ENCODE measurements around the gene FYB1. TPM values are rescaled to one million over a fixed set of nuclear protein-coding genes. Genes with fewer than 3 reads are reported as not detected.
A peak's percentile ranks its signal among the peaks of the same experiment; 100 is the strongest.

Gene FYB1
- total RNA-seq, 2 experiments from 2014 or later = 82.8 to 83.0 TPM

- Mint-ChIP-seq H3K36me3 (ENCODE audit: low read depth) (peaks cover 18% of the 10 kb centered on the region), H3K4me1 (ENCODE audit: low read depth) (peaks cover 42% of the 10 kb centered on the region), H3K27me3 (no peaks in the 10 kb centered on the region), H3K27ac (peak overlapping the region; percentile 97), H3K4me3 (peak overlapping the region; percentile 92), H3K9me3 (no peaks in the 10 kb centered on the region)
- ChIA-PET POLR2A (interaction anchor here (0.8 to 18.3 kb wide), 7 partner anchors 8 to 63 kb away, joined by 3 to 202 read pairs (median 3); no protein-coding TSS in a partner anchor), CTCF (interaction anchor here (0.7 to 5.5 kb wide), 6 partner anchors 8 to 79 kb away, joined by 4 to 50 read pairs (median 18); no protein-coding TSS in a partner anchor)
- DNase-seq = no peak
- ATAC-seq = peak; percentile 14
- intact Hi-C loops (cut with micrococcal nuclease) = loop anchor here (5.0 to 10.0 kb wide), 3 partner anchors 46 to 1481 kb away; partner anchors contain the start of gene RICTOR
- no peak for TF ChIP-seq CTCF (IDR thresholded peaks at IDR 0.05)
Measured at GRCh38 chr5:39203275-39203922, 16.0 kb downstream of the FYB1 start.

- POLR2A ChIA-PET = interaction anchor here (0.8 to 18.3 kb wide), 8 partner anchors 9 to 63 kb away, joined by 3 to 202 read pairs (median 6); no protein-coding TSS in a partner anchor
- TF ChIP-seq CTCF (IDR thresholded peaks at IDR 0.05) = no peak
- Mint-ChIP-seq H3K9me3 (no peaks in the 10 kb centered on the region), H3K36me3 (ENCODE audit: low read depth) (peaks cover 18% of the 10 kb centered on the region), H3K27ac (peak overlapping the region; percentile 97), H3K4me3 (peak overlapping the region; percentile 92), H3K4me1 (ENCODE audit: low read depth) (peaks cover 36% of the 10 kb centered on the region), H3K27me3 (no peaks in the 10 kb centered on the region)
- CTCF ChIA-PET = interaction anchor here (0.7 to 5.5 kb wide), 10 partner anchors 9 to 82 kb away, joined by 4 to 61 read pairs (median 10); no protein-coding TSS in a partner anchor
- intact Hi-C loops (cut with micrococcal nuclease) = loop anchor here (5.0 to 10.0 kb wide), 3 partner anchors 45 to 1482 kb away; partner anchors contain the start of gene RICTOR
- ATAC-seq (peak; percentile 23), DNase-seq (peak; percentile 58)
Measured at GRCh38 chr5:39202597-39203274, 16.6 kb downstream of the FYB1 start.

GRCh38 chr5:39201781-39202596 lies 17.4 kb downstream of the FYB1 start:
- Mint-ChIP-seq H3K27ac (peak overlapping the region; percentile 97), H3K9me3 (no peaks in the 10 kb centered on the region), H3K27me3 (no peaks in the 10 kb centered on the region), H3K4me3 (peak overlapping the region; percentile 92), H3K4me1 (ENCODE audit: low read depth) (peaks cover 34% of the 10 kb centered on the region), H3K36me3 (ENCODE audit: low read depth) (peaks cover 18% of the 10 kb centered on the region)
- DNase-seq (peak; percentile 26), ATAC-seq (no peak)
- ChIA-PET POLR2A (interaction anchor here (0.9 to 18.3 kb wide), 11 partner anchors 10 to 129 kb away, joined by 3 to 202 read pairs (median 4); no protein-coding TSS in a partner anchor), CTCF (interaction anchor here (0.8 to 5.5 kb wide), 18 partner anchors 9 to 760 kb away, joined by 3 to 61 read pairs (median 5); no protein-coding TSS in a partner anchor)
- TF ChIP-seq CTCF (IDR thresholded peaks at IDR 0.05) = no peak
- intact Hi-C loops (cut with micrococcal nuclease) = loop anchor here (5.0 to 10.0 kb wide), 3 partner anchors 45 to 1483 kb away; partner anchors contain the start of gene RICTOR

- peak; percentile 34 for TF ChIP-seq CTCF (IDR thresholded peaks at IDR 0.05)
- intact Hi-C loops (cut with micrococcal nuclease) = loop anchor here (5.0 to 10.0 kb wide), 3 partner anchors 44 to 1484 kb away; partner anchors contain the start of gene RICTOR
- H3K4me1 Mint-ChIP-seq (ENCODE audit: low read depth) = peaks cover 34% of the 10 kb centered on the region
- ChIA-PET CTCF (interaction anchor here (0.7 to 5.5 kb wide), 27 partner anchors 9 to 760 kb away, joined by 3 to 61 read pairs (median 4); no protein-coding TSS in a partner anchor), POLR2A (interaction anchor here (0.9 to 18.3 kb wide), 11 partner anchors 10 to 129 kb away, joined by 3 to 202 read pairs (median 8); no protein-coding TSS in a partner anchor)
- H3K4me3 Mint-ChIP-seq = peak overlapping the region; percentile 92
- H3K36me3 Mint-ChIP-seq (ENCODE audit: low read depth) = peaks cover 20% of the 10 kb centered on the region
- DNase-seq = peak; percentile 48
- no peaks in the 10 kb centered on the region for H3K9me3 Mint-ChIP-seq
- H3K27me3 Mint-ChIP-seq = no peaks in the 10 kb centered on the region
- H3K27ac Mint-ChIP-seq = peak overlapping the region; percentile 97
- peak; percentile 45 for ATAC-seq
Measured at GRCh38 chr5:39201160-39201780, 18.1 kb downstream of the FYB1 start.

Measured in activated CD8-positive, alpha-beta T cell treated with anti-CD3 and anti-CD28 coated beads for 36 hours (primary cell).